ENCODE data around the gene PANX1.

- TF ChIP-seq CTCF (conservative IDR thresholded peaks at IDR 0.05; ENCODE audit: low read depth, low read length) (no peak), EZH2 (IDR thresholded peaks at IDR 0.05; ENCODE audit: borderline replicate concordance, low read depth, low read length, poor library complexity, severe bottlenecking) (no peak)
Observed at GRCh38 chr11:94131047-94131717, 2.5 kb downstream of the PANX1 start.

All from A673 (cell line).